GM12878 (cell line): Measurements from ENCODE around the gene COG7. TPM values are rescaled to one million over a fixed set of nuclear protein-coding genes. Genes with fewer than 3 reads are reported as not detected.

Experiments
- ATAC-seq: fragments of 200-7000 bp; cut with Tn5 transposase; 3 replicates; pipeline ENCODE4 v1.9.1; 2020; ENCODE audit warnings: mild to moderate bottlenecking, moderate library complexity
- BruUV-seq: library from RNA; stranded (reverse); fragments of 400-500 nt; replicated peaks from 2 replicates; lab custom pipeline; 2021; lab: Mats Ljungman, UMichigan
- CTCF ChIA-PET: fragments of 300-600 bp; sonication (Branson Sonifier 250); formaldehyde crosslinking; extraction: SDS; loops from one replicate; lab custom pipeline; 2021; ENCODE audit warnings: inconsistent platforms; lab: Yijun Ruan, JAX
- POLR2A ChIA-PET: fragments of 350-600 bp; formaldehyde crosslinking; extraction: SDS; loops from one replicate; lab custom pipeline; 2021; ENCODE audit warnings: inconsistent platforms; lab: Charles Lee
- RAD21 ChIA-PET: fragments of 300-600 bp; sonication (Branson Sonifier 250); formaldehyde crosslinking; loops from one replicate; lab custom pipeline; 2023; ENCODE audit warnings: antibody characterized with exemption; ENCODE audit not compliant: unreplicated experiment; lab: Charles Lee
- SMC1A ChIA-PET: fragments of 300-600 bp; sonication (Branson Sonifier 250); formaldehyde crosslinking; loops from one replicate; lab custom pipeline; 2023; ENCODE audit not compliant: unreplicated experiment, uncharacterized antibody; lab: Charles Lee
- DNase-seq: peaks from one replicate; pipeline ENCODE4 v3.0.0-alpha.2; 2011; ENCODE audit warnings: low read depth, low spot score
- FAIRE-seq: peaks from 3 replicates; lab custom pipeline; 2011; peaks lifted over from hg19 to GRCh38; lab: Jason Lieb, UNC
- H2AFZ ChIP-seq: 2 replicates; pipeline ENCODE4 v1.6.0; 2011; ENCODE audit warnings: low read depth, low read length, control low read depth; ENCODE audit not compliant: control insufficient read depth
- H3K27ac ChIP-seq: 2 replicates; pipeline ENCODE4 v1.5.1; 2011; ENCODE audit warnings: control low read depth; ENCODE audit not compliant: control insufficient read depth, insufficient read depth
- H3K27me3 ChIP-seq, 2 experiments: replicated peaks in 1 of 2; 2 replicates each; pipeline versions ENCODE4 v1.6.0 to v1.6.1; 2011; ENCODE audit warnings: low read length in 1 of 2; ENCODE audit not compliant: control insufficient read depth in 2 of 2, insufficient read depth in 2 of 2
- H3K36me3 ChIP-seq, 2 experiments: 2 replicates each; pipeline ENCODE4 v1.5.1; 2011; ENCODE audit warnings: low read length in 1 of 2; ENCODE audit not compliant: control insufficient read depth in 2 of 2, insufficient read depth in 2 of 2
- H3K4me1 ChIP-seq: 2 replicates; pipeline ENCODE4 v1.6.1; 2011; ENCODE audit warnings: mild to moderate bottlenecking, low read length, moderate library complexity, mixed read lengths; ENCODE audit not compliant: control insufficient read depth, insufficient read depth
- H3K4me2 ChIP-seq: 2 replicates; pipeline ENCODE4 v1.6.0; 2011; ENCODE audit warnings: control low read depth; ENCODE audit not compliant: control insufficient read depth, insufficient read depth
- H3K4me3 ChIP-seq: fragments of 200-600 bp; sonication (generic); 2 replicates; pipeline ENCODE4 v1.5.1; 2016
- H3K79me2 ChIP-seq: 2 replicates; pipeline ENCODE4 v1.6.0; 2011; ENCODE audit warnings: low read length; ENCODE audit not compliant: control insufficient read depth, insufficient read depth
- H3K9ac ChIP-seq: 2 replicates; pipeline ENCODE4 v1.8.0; 2011; ENCODE audit warnings: low read length, control low read depth, mixed read lengths; ENCODE audit not compliant: control insufficient read depth, insufficient read depth
- H3K9me3 ChIP-seq: replicated peaks from 3 replicates; pipeline ENCODE4 v1.5.1; 2011; ENCODE audit warnings: mild to moderate bottlenecking, low read length; ENCODE audit not compliant: control insufficient read depth, insufficient read depth
- H4K20me1 ChIP-seq: 2 replicates; pipeline ENCODE4 v1.6.0; 2011; ENCODE audit not compliant: control insufficient read depth, insufficient read depth
- BMI1 ChIP-seq: fragments of 450-650 bp; IDR thresholded peaks from 2 replicates; pipeline ENCODE4 v1.6.1; 2016; ENCODE audit warnings: mild to moderate bottlenecking, moderate library complexity, borderline replicate concordance
- CHD2 ChIP-seq: IDR thresholded peaks from 2 replicates; pipeline ENCODE4 v1.6.1; 2011; ENCODE audit warnings: low read depth, low read length, improper control_type of control experiment, borderline replicate concordance
- DPF2 ChIP-seq: fragments of 450-650 bp; IDR thresholded peaks from 2 replicates; pipeline ENCODE4 v1.6.1; 2017; ENCODE audit warnings: mild to moderate bottlenecking
- EED ChIP-seq: sonication (generic); IDR thresholded peaks from 2 replicates; pipeline ENCODE4 v1.6.1; 2016; ENCODE audit warnings: antibody characterized with exemption, low read depth
- FOS ChIP-seq: IDR thresholded peaks from 3 replicates; pipeline ENCODE4 v1.6.1; 2011; ENCODE audit warnings: borderline replicate concordance; ENCODE audit not compliant: insufficient read length; ENCODE audit errors: extremely low read depth
- KAT2A ChIP-seq: conservative IDR thresholded peaks from 2 replicates; pipeline ENCODE4 v1.6.1; 2011; ENCODE audit warnings: low read depth, low read length; ENCODE audit not compliant: control insufficient read depth
- POLR2AphosphoS5 ChIP-seq: IDR thresholded peaks from 2 replicates; pipeline ENCODE4 v1.6.1; 2011; ENCODE audit warnings: mild to moderate bottlenecking, low read length, inconsistent platforms
- ZNF207 ChIP-seq: fragments of 450-650 bp; IDR thresholded peaks from 2 replicates; pipeline ENCODE4 v1.6.1; 2014; ENCODE audit warnings: antibody characterized with exemption, mild to moderate bottlenecking, borderline replicate concordance
- WGBS: methylation state at CpG from one replicate; pipeline ENCODE4 v1.1.6; 2016; ENCODE audit warnings: low lambda C conversion rate; ENCODE audit not compliant: insufficient replicate concordance, insufficient coverage; ENCODE audit errors: missing lambda C conversion rate; 5-methylcytosine and 5-hydroxymethylcytosine counted together
- in situ Hi-C: fragments of 300-500 bp; cut with MboI; formaldehyde crosslinking; loops from 9 replicates; pipeline ENCODE4 v1.14.3; 2018; ENCODE audit warnings: mixed read lengths
- intact Hi-C: fragments of 100-400 bp; cut with micrococcal nuclease; formaldehyde crosslinking; loops from one replicate; pipeline ENCODE4 v1.14.2; 2022; ENCODE audit not compliant: unreplicated experiment
- polyA plus RNA-seq, 11 experiments: library from polyadenylated mRNA; depleted of rRNA in 4 of 11; unstranded in 6 of 11; stranded (reverse) in 5 of 11; fragments of >200 nt; fragmentation: Nextera tagmentation in 4 of 11; fragmentation: Illumina TruSeq in 1 of 11; extraction: Ambion mirVana in 4 of 11; extraction: Trizol in 1 of 11; gene quantifications; 1 replicate in 1 of 11; 2 replicates in 10 of 11; pipeline versions ENCODE4 v1.2.1 to v1.2.3, GENCODE V29; 2011 to 2016; ENCODE audit warnings: inconsistent platforms in 2 of 11, missing spikeins in 2 of 11, low read depth in 1 of 11
- total RNA-seq, 4 experiments: library from RNA; depleted of rRNA in 3 of 4; stranded (reverse); fragments of >200 nt in 3 of 4; fragmentation: Illumina TruSeq in 1 of 4; extraction: Trizol in 1 of 4; gene quantifications; 2 replicates each; pipeline versions ENCODE4 v1.2.1 to v1.2.3, GENCODE V29; 2013 to 2021
- TF ChIP-seq, protein P1 (sequence below): fragments of 450-650 bp; conservative IDR thresholded peaks from 2 replicates; pipeline ENCODE4 v1.6.1; 2017; ENCODE audit warnings: mild to moderate bottlenecking, moderate library complexity

The COG7 gene
- total and polyA plus RNA-seq, 10 of the 15 experiments (the other 5 are each of a cell fraction or from before 2014, with no cell fraction given) = 2.9 to 24.0 (median 10.0) TPM

GRCh38 chr16:23384878-23385277 is 68.1 kb downstream of the COG7 start:
- no peak overlapping the region for H3K9ac ChIP-seq
- no peak overlapping the region for H3K27ac ChIP-seq
- TF ChIP-seq FOS = no peak
- TF ChIP-seq BMI1 = no peak
- TF ChIP-seq, protein P1, sequence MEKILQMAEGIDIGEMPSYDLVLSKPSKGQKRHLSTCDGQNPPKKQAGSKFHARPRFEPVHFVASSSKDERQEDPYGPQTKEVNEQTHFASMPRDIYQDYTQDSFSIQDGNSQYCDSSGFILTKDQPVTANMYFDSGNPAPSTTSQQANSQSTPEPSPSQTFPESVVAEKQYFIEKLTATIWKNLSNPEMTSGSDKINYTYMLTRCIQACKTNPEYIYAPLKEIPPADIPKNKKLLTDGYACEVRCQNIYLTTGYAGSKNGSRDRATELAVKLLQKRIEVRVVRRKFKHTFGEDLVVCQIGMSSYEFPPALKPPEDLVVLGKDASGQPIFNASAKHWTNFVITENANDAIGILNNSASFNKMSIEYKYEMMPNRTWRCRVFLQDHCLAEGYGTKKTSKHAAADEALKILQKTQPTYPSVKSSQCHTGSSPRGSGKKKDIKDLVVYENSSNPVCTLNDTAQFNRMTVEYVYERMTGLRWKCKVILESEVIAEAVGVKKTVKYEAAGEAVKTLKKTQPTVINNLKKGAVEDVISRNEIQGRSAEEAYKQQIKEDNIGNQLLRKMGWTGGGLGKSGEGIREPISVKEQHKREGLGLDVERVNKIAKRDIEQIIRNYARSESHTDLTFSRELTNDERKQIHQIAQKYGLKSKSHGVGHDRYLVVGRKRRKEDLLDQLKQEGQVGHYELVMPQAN = no peak
- no peak for TF ChIP-seq CHD2
- no peak for TF ChIP-seq POLR2AphosphoS5
- TF ChIP-seq KAT2A = no peak
- no peak for TF ChIP-seq EED
- TF ChIP-seq ZNF207 = no peak
- no peak for TF ChIP-seq DPF2
- intact Hi-C loops = no loop called here
- CTCF ChIA-PET = no interaction called here
- no peaks in the 10 kb centered on the region for H3K9me3 ChIP-seq
- peaks cover 0 to 3% of the 10 kb centered on the region in 2 experiments; a peak in 1 of 4 replicates for H3K36me3 ChIP-seq
- H3K79me2 ChIP-seq = no peaks in the 10 kb centered on the region
- RAD21 ChIA-PET = no interaction called here
- H4K20me1 ChIP-seq = no peaks in the 10 kb centered on the region
- BruUV-seq = no TSS peak
- FAIRE-seq = no peak
- no peak overlapping the region for H2AFZ ChIP-seq
- POLR2A ChIA-PET = no interaction called here
- 87% methylated on average over 10 of the region's 10 CpGs for WGBS
- H3K4me1 ChIP-seq = no peaks in the 10 kb centered on the region
- H3K27me3 ChIP-seq = no peaks in the 10 kb centered on the region
- 0 out of 2 replicates have a peak overlapping the region, but pooled peaks have one; percentile 25 for H3K4me2 ChIP-seq
- SMC1A ChIA-PET = no interaction called here
- DNase-seq = no peak
- ATAC-seq = no peak
- no peak overlapping the region for H3K4me3 ChIP-seq
- in situ Hi-C loops = no loop called here
